Regular cardiac myocyte (primary cell): Measurements from ENCODE around the gene NINJ1. TPM values are rescaled to one million over a fixed set of nuclear protein-coding genes. Genes with fewer than 3 reads are reported as not detected.

ENCODE experiments used
- total RNA-seq: library from RNA; depleted of rRNA; stranded (reverse); fragments of >200 nt; gene quantifications from 2 replicates; pipeline ENCODE4 v1.2.3, GENCODE V29; 2014

Gene NINJ1, protein sequence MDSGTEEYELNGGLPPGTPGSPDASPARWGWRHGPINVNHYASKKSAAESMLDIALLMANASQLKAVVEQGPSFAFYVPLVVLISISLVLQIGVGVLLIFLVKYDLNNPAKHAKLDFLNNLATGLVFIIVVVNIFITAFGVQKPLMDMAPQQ
- total RNA-seq: 17.8 and 22.0 TPM in 2 replicates

GRCh38 chr9:93134015-93134739, at the start of gene NINJ1:
NINJ1 (minus strand) TSS chr9:93134251; CDS start chr9:93134217, 34 bp downstream.

GRCh38 chr9:93096131-93096802, 37.8 kb downstream of the NINJ1 start, which contains the start of gene CARD19:
CARD19 (plus strand) TSS chr9:93096217; CDS start chr9:93096346, 129 bp downstream.

Other genes starting within 250 kb of the NINJ1 start
- gene FGD3, start 186.7 kb downstream of the NINJ1 start, total RNA-seq: not detected in 2 replicates
- 0.19 TPM in 1 of 2 replicates, not detected in the other for gene SUSD3, start 75.5 kb downstream of the NINJ1 start, total RNA-seq
- gene CARD19, start 38.0 kb downstream of the NINJ1 start, total RNA-seq: 41.2 and 67.7 TPM in 2 replicates
- gene WNK2, start 49.9 kb upstream of the NINJ1 start, total RNA-seq: not detected in 2 replicates